ENCODE measurements around the gene SCAMP4. TPM values are rescaled to one million over a fixed set of nuclear protein-coding genes. Genes with fewer than 3 reads are reported as not detected.

Gene SCAMP4
- total and polyA plus RNA-seq, 9 of the 15 experiments (the other 6 are each of a cell fraction or from before 2014, with no cell fraction given), result 0.81 to 45.9 (median 12.8) TPM

DNA sequence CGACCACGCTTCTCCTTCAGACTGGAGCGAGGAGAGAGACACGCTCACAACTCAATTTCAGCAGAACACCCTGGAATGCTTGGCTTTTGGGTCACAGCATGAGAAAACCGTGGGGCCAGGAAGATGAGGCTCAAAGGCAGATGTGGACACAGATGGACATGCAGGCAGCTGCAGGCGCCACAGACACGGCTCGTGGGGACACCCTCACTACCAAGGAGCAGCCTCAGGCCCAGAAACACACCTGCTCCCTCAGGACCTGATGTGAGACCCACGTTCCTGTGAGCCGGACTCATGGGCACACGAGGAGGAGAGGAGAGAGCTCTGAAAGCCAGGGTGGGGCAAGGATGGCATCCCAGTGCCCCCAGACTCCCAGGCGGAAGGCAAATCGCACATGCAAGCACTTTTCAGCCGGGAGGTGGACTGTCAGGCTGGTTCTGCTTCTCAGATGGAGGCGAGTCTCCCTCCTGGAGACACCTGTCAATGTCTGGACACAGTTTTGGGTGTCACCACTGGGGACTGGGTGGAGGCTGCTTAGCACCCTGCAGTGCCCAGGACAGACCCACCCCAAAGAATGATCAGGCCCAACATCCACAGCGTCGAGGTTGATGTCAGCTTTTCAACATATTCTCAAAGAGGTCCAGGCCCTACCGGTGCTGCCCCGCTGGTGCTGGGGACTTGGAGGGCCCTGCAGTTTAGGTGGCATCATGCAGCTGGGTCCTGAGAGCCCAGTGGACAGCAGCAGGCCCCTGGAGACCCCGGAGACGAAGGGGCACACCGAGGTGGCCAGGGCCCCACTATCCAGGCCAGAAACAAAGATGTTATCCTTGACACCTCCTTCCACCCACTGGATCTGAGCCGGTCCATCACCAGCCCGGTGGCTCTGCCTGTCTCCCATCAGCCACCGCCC is 22.2 kb upstream of the SCAMP4 start:
- Histone ChIP-seq H3K9ac (ENCODE audit: insufficient read depth in 1 of 2, low read depth in 2 of 2, low read length in 2 of 2) (peak overlapping the region; percentile 24 to 99; a peak in 3 of 4 replicates), H4K20me1 (replicated peaks; ENCODE audit: control insufficient read depth, insufficient read depth, low read length) (peaks cover 37% of the 10 kb centered on the region; the same call in 1 of the 2 replicates), H3K36me3 (ENCODE audit: control insufficient read depth, insufficient read depth, low read length) (peaks cover 27% of the 10 kb centered on the region; the same call in 2 of the 3 replicates), H2AFZ (ENCODE audit: low read depth, low read length) (no peak overlapping the region), H3K27me3 (ENCODE audit: control insufficient read depth in 2 of 2, insufficient read depth in 2 of 2, low read length in 2 of 2) (no peaks in the 10 kb centered on the region), H3K4me3 (peak overlapping the region; percentile 91; the same call in 1 of the 2 replicates), H3K27ac (ENCODE audit: extremely low read depth, low read depth, low read length) (peak overlapping the region; percentile 37; the same call in 2 of the 3 replicates), H3K9me1 (ENCODE audit: control insufficient read depth, insufficient read depth, low read length) (peaks cover 14% of the 10 kb centered on the region), H3K4me1 (replicated peaks in 1 of 2; ENCODE audit: control insufficient read depth in 2 of 2, insufficient read depth in 2 of 2, low read length in 2 of 2) (peaks cover 31 to 76% of the 10 kb centered on the region in 2 experiments), H3K4me2 (ENCODE audit: insufficient read depth, low read length) (peak overlapping the region; percentile 90), H3K79me2 (ENCODE audit: control insufficient read depth, insufficient read depth, low read length) (peaks cover 46% of the 10 kb centered on the region), H3K9me3 (replicated peaks; ENCODE audit: control insufficient read depth, insufficient read depth, low read depth, low read length) (no peaks in the 10 kb centered on the region)
- in situ Hi-C loops (cut with MboI) (no loop called here), intact Hi-C loops (cut with micrococcal nuclease) (no loop called here)
- TF ChIP-seq SNIP1 (IDR thresholded peaks at IDR 0.05; ENCODE audit: low read depth) (no peak), POLR2G (IDR thresholded peaks at IDR 0.05; ENCODE audit: low read depth, low read length) (0 out of 2 replicates have a peak, but pooled peaks have one; percentile 17), ZNF316 (IDR thresholded peaks at IDR 0.05) (peak; percentile 18; the same call in 1 of the 2 replicates)
- BruUV-seq (replicated peaks), result no TSS peak
- POLR2A ChIA-PET, result interaction anchor here (0.6 to 1.4 kb wide), 4 partner anchors 8 to 152 kb away, joined by 3 to 5 read pairs (median 4); no protein-coding TSS in a partner anchor
- FAIRE-seq (no peak), ATAC-seq (no peak), DNase-seq (ENCODE audit: extremely low read depth in 1 of 4, low spot score in 3 of 4) (no peak)
- 60% methylated on average over 24 of the region's 25 CpGs for WGBS (ENCODE audit: insufficient coverage, low coverage, missing lambda C conversion rate)
- CTCF ChIA-PET (ENCODE audit: low intra/inter-chr PET ratio), result no interaction called here

- no peak for ATAC-seq
- Histone ChIP-seq H3K27me3 (ENCODE audit: control insufficient read depth in 2 of 2, insufficient read depth in 2 of 2, low read length in 2 of 2) (no peaks in the 10 kb centered on the region), H3K4me2 (ENCODE audit: insufficient read depth, low read length) (peak overlapping the region; percentile 90), H3K4me3 (peak overlapping the region; percentile 91), H2AFZ (ENCODE audit: low read depth, low read length) (no peak overlapping the region), H4K20me1 (replicated peaks; ENCODE audit: control insufficient read depth, insufficient read depth, low read length) (peaks cover 37% of the 10 kb centered on the region; the same call in 1 of the 2 replicates), H3K4me1 (replicated peaks in 1 of 2; ENCODE audit: control insufficient read depth in 2 of 2, insufficient read depth in 2 of 2, low read length in 2 of 2) (peaks cover 31 to 77% of the 10 kb centered on the region in 2 experiments), H3K9ac (ENCODE audit: insufficient read depth in 1 of 2, low read depth in 2 of 2, low read length in 2 of 2) (peak overlapping the region; percentile 89 to 99; a peak in 3 of 4 replicates), H3K9me1 (ENCODE audit: control insufficient read depth, insufficient read depth, low read length) (peaks cover 14% of the 10 kb centered on the region), H3K79me2 (ENCODE audit: control insufficient read depth, insufficient read depth, low read length) (peaks cover 46% of the 10 kb centered on the region), H3K27ac (ENCODE audit: extremely low read depth, low read depth, low read length) (peak overlapping the region; percentile 74; the same call in 1 of the 3 replicates), H3K36me3 (ENCODE audit: control insufficient read depth, insufficient read depth, low read length) (peaks cover 27% of the 10 kb centered on the region; the same call in 2 of the 3 replicates), H3K9me3 (replicated peaks; ENCODE audit: control insufficient read depth, insufficient read depth, low read depth, low read length) (no peaks in the 10 kb centered on the region)
- TF ChIP-seq POLR2A (conservative IDR thresholded peaks at IDR 0.05) (0 out of 2 replicates have a peak, but pooled peaks have one; percentile 0), CUX1 (CRISPR knock-in tag; IDR thresholded peaks at IDR 0.05) (no peak)
- DNase-seq (ENCODE audit: extremely low read depth in 1 of 4, low spot score in 3 of 4), result no peak
- in situ Hi-C loops (cut with MboI) (no loop called here), intact Hi-C loops (cut with micrococcal nuclease) (no loop called here)
- ChIA-PET CTCF (ENCODE audit: low intra/inter-chr PET ratio) (no interaction called here), POLR2A (interaction anchor here (0.9 to 1.4 kb wide), 2 partner anchors 9 to 14 kb away, joined by 5 read pairs; no protein-coding TSS in a partner anchor)
- WGBS (ENCODE audit: insufficient coverage, low coverage, missing lambda C conversion rate), result 56% methylated on average over 8 of the region's 8 CpGs
- TSS peak; percentile 71 for BruUV-seq (replicated peaks)
- no peak for FAIRE-seq
Measured at GRCh38 chr19:1883784-1884183, 21.4 kb upstream of the SCAMP4 start.

All from K562 (cell line).